ENCODE data around the gene XK. TPM values are rescaled to one million over a fixed set of nuclear protein-coding genes. Genes with fewer than 3 reads are reported as not detected.

XK gene
- total and polyA plus RNA-seq, 2 of the 4 experiments (the other 2 are of a cell fraction): under 0.01 to 0.02 TPM

DNA sequence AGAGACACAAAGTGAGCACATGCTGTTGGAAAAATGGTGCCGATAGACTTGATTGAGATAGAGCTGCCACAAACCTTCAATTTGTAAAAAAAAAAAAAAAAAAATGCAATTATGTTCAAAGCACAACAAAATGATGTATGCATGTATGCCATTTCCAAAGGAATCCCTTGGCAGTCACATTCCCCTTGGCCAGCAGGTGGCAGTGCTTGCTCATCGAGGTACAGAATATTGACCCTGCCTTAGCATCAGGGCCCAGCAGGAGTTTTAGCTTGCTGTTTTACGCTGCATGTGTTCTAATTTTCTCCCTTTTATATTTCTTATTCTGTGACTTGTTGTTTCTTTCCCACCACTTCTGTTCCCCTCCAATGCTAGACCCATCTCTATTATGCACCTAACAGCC is 59.8 kb downstream of the XK start:
- H3K9ac ChIP-seq (ENCODE audit: low read depth, low read length): no peak overlapping the region
- H2BK120ac ChIP-seq (ENCODE audit: low read depth, low read length): no peak overlapping the region
- no peak overlapping the region for H2AK9ac ChIP-seq (replicated peaks; ENCODE audit: low read depth, low read length, poor library complexity)
- no peak overlapping the region for H2AK5ac ChIP-seq (ENCODE audit: low read depth, low read length)
- no peak overlapping the region for H2BK20ac ChIP-seq (ENCODE audit: low read depth, low read length)
- no peaks in the 10 kb centered on the region; the same call in 1 of the 2 replicates for H3K27me3 ChIP-seq (ENCODE audit: control insufficient read depth, insufficient read depth, low read length)
- ATAC-seq (ENCODE audit: low read depth) (peak; percentile 85), DNase-seq (peak; percentile 61)
- H4K91ac ChIP-seq (ENCODE audit: insufficient read depth, low read depth, low read length): no peak overlapping the region
- no peak overlapping the region for H3K14ac ChIP-seq (replicated peaks; ENCODE audit: low read depth, low read length)
- H3K79me1 ChIP-seq (ENCODE audit: low read depth in 1 of 2, low read length in 2 of 2): no peaks in the 10 kb centered on the region
- no peaks in the 10 kb centered on the region for H4K20me1 ChIP-seq (ENCODE audit: insufficient read depth, low read length)
- no peak overlapping the region for H2BK5ac ChIP-seq (ENCODE audit: low read depth, low read length, poor library complexity, severe bottlenecking)
- H3K9me1 ChIP-seq (ENCODE audit: insufficient read depth, low read length): no peaks in the 10 kb centered on the region
- ChIA-PET POLR2A (ENCODE audit: unreplicated experiment) (no interaction called here), CTCF (interaction anchor here (0.6 to 1.8 kb wide), 12 partner anchors 9 to 421 kb away, joined by 3 to 21 read pairs (median 4); no protein-coding TSS in a partner anchor)
- no CpG with 5 or more reads among the region's 3 CpGs for WGBS, 2 experiments (ENCODE audit: extremely low coverage in 2 of 2, insufficient read length in 1 of 2)
- H3K23ac ChIP-seq (ENCODE audit: low read depth, low read length): no peak overlapping the region
- no peak overlapping the region for H2AFZ ChIP-seq (replicated peaks; ENCODE audit: low read length, poor library complexity)
- H4K8ac ChIP-seq (ENCODE audit: low read depth in 2 of 2, low read length in 2 of 2): no peak overlapping the region
- no peaks in the 10 kb centered on the region for H3K4me1 ChIP-seq (ENCODE audit: control insufficient read depth, insufficient read depth, low read length)
- no peaks in the 10 kb centered on the region for H3K36me3 ChIP-seq (ENCODE audit: control insufficient read depth, insufficient read depth, low read length)
- no peak overlapping the region for H3K56ac ChIP-seq (ENCODE audit: extremely low read depth, insufficient read depth, low read length)
- in situ Hi-C loops (cut with MboI; ENCODE audit: low sequenced_read_pairs): loop anchor here (10.0 kb wide), 1 partner anchor 429 kb away; no protein-coding TSS in a partner anchor
- no peak overlapping the region for H3K4ac ChIP-seq (ENCODE audit: low read depth, low read length)
- no peak overlapping the region for H3K4me3 ChIP-seq (ENCODE audit: insufficient read depth, low read depth, low read length)
- dilution Hi-C loops (cut with HindIII; ENCODE audit: low sequenced_read_pairs, unreplicated experiment): no loop called here
- no peaks in the 10 kb centered on the region for H3K9me3 ChIP-seq (ENCODE audit: control insufficient read depth, insufficient read depth, low read length)
- no TSS peak for BruUV-seq (replicated peaks)
- H3K27ac ChIP-seq (ENCODE audit: insufficient read depth, low read length): no peak overlapping the region
- no peak overlapping the region for H2BK15ac ChIP-seq (ENCODE audit: low read depth, low read length)
- TF ChIP-seq SMC3 (IDR thresholded peaks at IDR 0.05; ENCODE audit: low read depth, low read length): peak; percentile 69
- no peak for TF ChIP-seq CEBPB (IDR thresholded peaks at IDR 0.05; ENCODE audit: low read depth, low read length)
- TF ChIP-seq, protein P1, sequence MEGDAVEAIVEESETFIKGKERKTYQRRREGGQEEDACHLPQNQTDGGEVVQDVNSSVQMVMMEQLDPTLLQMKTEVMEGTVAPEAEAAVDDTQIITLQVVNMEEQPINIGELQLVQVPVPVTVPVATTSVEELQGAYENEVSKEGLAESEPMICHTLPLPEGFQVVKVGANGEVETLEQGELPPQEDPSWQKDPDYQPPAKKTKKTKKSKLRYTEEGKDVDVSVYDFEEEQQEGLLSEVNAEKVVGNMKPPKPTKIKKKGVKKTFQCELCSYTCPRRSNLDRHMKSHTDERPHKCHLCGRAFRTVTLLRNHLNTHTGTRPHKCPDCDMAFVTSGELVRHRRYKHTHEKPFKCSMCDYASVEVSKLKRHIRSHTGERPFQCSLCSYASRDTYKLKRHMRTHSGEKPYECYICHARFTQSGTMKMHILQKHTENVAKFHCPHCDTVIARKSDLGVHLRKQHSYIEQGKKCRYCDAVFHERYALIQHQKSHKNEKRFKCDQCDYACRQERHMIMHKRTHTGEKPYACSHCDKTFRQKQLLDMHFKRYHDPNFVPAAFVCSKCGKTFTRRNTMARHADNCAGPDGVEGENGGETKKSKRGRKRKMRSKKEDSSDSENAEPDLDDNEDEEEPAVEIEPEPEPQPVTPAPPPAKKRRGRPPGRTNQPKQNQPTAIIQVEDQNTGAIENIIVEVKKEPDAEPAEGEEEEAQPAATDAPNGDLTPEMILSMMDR (conservative IDR thresholded peaks at IDR 0.05; ENCODE audit: low read depth, low read length): peak; percentile 77
- peak; percentile 82 for TF ChIP-seq RAD21 (IDR thresholded peaks at IDR 0.05; ENCODE audit: low read length)
- no peak for TF ChIP-seq MAZ (IDR thresholded peaks at IDR 0.05; ENCODE audit: borderline replicate concordance, low read depth, low read length)
- H3K18ac ChIP-seq (ENCODE audit: low read depth, low read length): no peak overlapping the region
- H4K5ac ChIP-seq (ENCODE audit: low read depth, low read length): no peak overlapping the region
- intact Hi-C loops (cut with micrococcal nuclease): loop anchor here (1.0 to 2.0 kb wide), 4 partner anchors 80 to 429 kb away; no protein-coding TSS in a partner anchor
- H3K4me2 ChIP-seq (ENCODE audit: low read depth, low read length): no peak overlapping the region
